Upper lobe of left lung (tissue), 6 donors: Measurements from ENCODE around the gene TRAK2. TPM values are rescaled to one million over a fixed set of nuclear protein-coding genes. Genes with fewer than 3 reads are reported as not detected.

ENCODE experiments used
- ATAC-seq, 2 donors: fragments of 200-7000 bp; cut with Tn5 transposase; one replicate each; pipeline ENCODE4 v1.9.1; 2022; ENCODE audit warnings: mild to moderate bottlenecking in 2 of 2, moderate library complexity in 2 of 2; ENCODE audit not compliant: low FRiP score in 2 of 2
- DNase-seq, 2 donors: peaks; one replicate each; pipeline ENCODE4 v3.0.0-alpha.2; 2019 to 2020
- H3K27ac ChIP-seq, 4 donors: fragments of 200-600 bp; sonication (generic); one replicate each; pipeline ENCODE4 v1.5.1; 2016 to 2019
- H3K27me3 ChIP-seq, 4 donors: fragments of 200-600 bp; sonication (generic); one replicate each; pipeline ENCODE4 v1.5.1; 2017 to 2019
- H3K36me3 ChIP-seq, 4 donors: fragments of 200-600 bp; sonication (generic); one replicate each; pipeline ENCODE4 v1.5.1; 2016 to 2019
- H3K4me1 ChIP-seq, 4 donors: fragments of 200-600 bp; sonication (generic); one replicate each; pipeline ENCODE4 v1.5.1; 2018 to 2019
- H3K4me3 ChIP-seq, 4 donors: fragments of 200-600 bp; sonication (generic); one replicate each; pipeline ENCODE4 v1.5.1; 2017 to 2019; ENCODE audit warnings: mild to moderate bottlenecking in 2 of 4, moderate library complexity in 1 of 4
- H3K9me3 ChIP-seq, 4 donors: fragments of 200-600 bp; sonication (generic); one replicate each; pipeline ENCODE4 v1.5.1; 2018 to 2019
- CTCF ChIP-seq, 6 experiments: fragments of 450-650 bp in 4 of 6; fragments of 200-600 bp in 2 of 6; sonication (generic) in 2 of 6; IDR thresholded peaks; one replicate each; pipeline ENCODE4 v1.5.1; 2016 to 2019; ENCODE audit warnings: antibody characterized with exemption in 6 of 6
- EP300 ChIP-seq, 4 donors: sonication (generic); formaldehyde crosslinking; IDR thresholded peaks; one replicate each; pipeline ENCODE4 v1.5.1; 2017; ENCODE audit warnings: antibody characterized with exemption in 4 of 4, control low read depth in 2 of 4
- POLR2A ChIP-seq, 4 donors: fragments of 450-650 bp; IDR thresholded peaks; one replicate each; pipeline ENCODE4 v1.5.1; 2016 to 2017; ENCODE audit warnings: antibody characterized with exemption in 4 of 4, mild to moderate bottlenecking in 2 of 4
- POLR2AphosphoS5 ChIP-seq, 2 donors: sonication (generic); formaldehyde crosslinking; IDR thresholded peaks; one replicate each; pipeline ENCODE4 v1.5.1; 2017; ENCODE audit warnings: antibody characterized with exemption in 2 of 2
- WGBS, 2 donors: methylation state at CpG; one replicate each; pipeline ENCODE4 v1.1.5; 2017 to 2018; 5-methylcytosine and 5-hydroxymethylcytosine counted together
- total RNA-seq, 6 donors: library from RNA; depleted of rRNA in 4 of 6; stranded (reverse); fragments of >200 nt in 4 of 6; gene quantifications; one replicate each; pipeline versions ENCODE4 v1.1.0 to v1.2.1, GENCODE V29; 2016 to 2021
- donor health status: DM: no; HTN: no; CAD: no; lungs with moderate emphysema.
- donor health status: DM: no; HTN: yes; CAD: no; lungs with severe emphysema.

Gene TRAK2
- total RNA-seq, 6 donors from 2014 or later, result 23.5 to 58.7 (median 47.0) TPM

GRCh38 chr2:201348758-201349157 lies 102.5 kb downstream of the TRAK2 start:
- WGBS, 2 donors, result 75 to 82% methylated on average over 1 of the region's 1 CpG
- Histone ChIP-seq H3K4me1 (peaks cover 0 to 4% (median 0%) of the 10 kb centered on the region in 4 donors), H3K9me3 (no peaks in the 10 kb centered on the region), H3K36me3 (peaks cover 0 to 24% (median 2%) of the 10 kb centered on the region in 4 donors), H3K27ac (no peak overlapping the region), H3K27me3 (no peaks in the 10 kb centered on the region), H3K4me3 (no peak overlapping the region)
- no peak for TF ChIP-seq CTCF (IDR thresholded peaks at IDR 0.05)
- TF ChIP-seq POLR2AphosphoS5 (IDR thresholded peaks at IDR 0.05), result no peak
- TF ChIP-seq EP300 (IDR thresholded peaks at IDR 0.05), result no peak
- ATAC-seq (no peak), DNase-seq (no peak)

- peak in 1 of 2 donors; percentile 24 for DNase-seq
- ATAC-seq, result no peak
- Histone ChIP-seq H3K27ac (no peak overlapping the region), H3K4me1 (no peaks in the 10 kb centered on the region), H3K4me3 (no peak overlapping the region), H3K9me3 (no peaks in the 10 kb centered on the region), H3K36me3 (peaks cover 0 to 31% (median 2%) of the 10 kb centered on the region in 4 donors), H3K27me3 (no peaks in the 10 kb centered on the region)
- 86 to 93% methylated on average over 4 of the region's 4 CpGs for WGBS, 2 donors
- no peak for TF ChIP-seq POLR2A (IDR thresholded peaks at IDR 0.05)
- no peak for TF ChIP-seq EP300 (IDR thresholded peaks at IDR 0.05)
- no peak for TF ChIP-seq CTCF (IDR thresholded peaks at IDR 0.05)
- no peak for TF ChIP-seq POLR2AphosphoS5 (IDR thresholded peaks at IDR 0.05)
These were observed 104.1 kb downstream of the TRAK2 start for GRCh38 chr2:201347138-201347537.

GRCh38 chr2:201345625-201346213 lies 105.5 kb downstream of the TRAK2 start:
- WGBS, 2 donors, result 92 to 94% methylated on average over 7 of the region's 7 CpGs
- H3K4me3 ChIP-seq, result no peak overlapping the region
- no peak for TF ChIP-seq POLR2AphosphoS5 (IDR thresholded peaks at IDR 0.05)
- H3K27ac ChIP-seq, result no peak overlapping the region
- H3K36me3 ChIP-seq, result peaks cover 0 to 27% (median 2%) of the 10 kb centered on the region in 4 donors
- ATAC-seq, result no peak
- no peaks in the 10 kb centered on the region for H3K4me1 ChIP-seq
- H3K27me3 ChIP-seq, result no peaks in the 10 kb centered on the region
- DNase-seq, result no peak
- no peaks in the 10 kb centered on the region for H3K9me3 ChIP-seq

- H3K4me1 ChIP-seq, result no peaks in the 10 kb centered on the region
- H3K27me3 ChIP-seq, result no peaks in the 10 kb centered on the region
- no peak overlapping the region for H3K4me3 ChIP-seq
- no peaks in the 10 kb centered on the region for H3K9me3 ChIP-seq
- ATAC-seq, result no peak
- TF ChIP-seq EP300 (IDR thresholded peaks at IDR 0.05) (no peak), POLR2AphosphoS5 (IDR thresholded peaks at IDR 0.05) (no peak), POLR2A (IDR thresholded peaks at IDR 0.05) (no peak), CTCF (IDR thresholded peaks at IDR 0.05) (no peak)
- 50 to 72% methylated on average over 1 of the region's 1 CpG for WGBS, 2 donors
- no peak for DNase-seq
- no peak overlapping the region for H3K27ac ChIP-seq
- H3K36me3 ChIP-seq, result peaks cover 0 to 26% (median under 1%) of the 10 kb centered on the region in 4 donors
These were observed 106.4 kb downstream of the TRAK2 start for GRCh38 chr2:201344663-201345366.

- no peak overlapping the region for H3K27ac ChIP-seq
- DNase-seq (no peak), ATAC-seq (no peak)
- H3K4me3 ChIP-seq, result no peak overlapping the region
- H3K27me3 ChIP-seq, result no peaks in the 10 kb centered on the region
- peaks cover 0 to 23% (median 0%) of the 10 kb centered on the region in 4 donors for H3K36me3 ChIP-seq
- H3K4me1 ChIP-seq, result no peaks in the 10 kb centered on the region
- WGBS, 2 donors, result 92 to 100% methylated on average over 2 of the region's 2 CpGs
- TF ChIP-seq POLR2AphosphoS5 (IDR thresholded peaks at IDR 0.05) (no peak), POLR2A (IDR thresholded peaks at IDR 0.05) (no peak), CTCF (IDR thresholded peaks at IDR 0.05) (no peak), EP300 (IDR thresholded peaks at IDR 0.05) (no peak)
- no peaks in the 10 kb centered on the region for H3K9me3 ChIP-seq
These were observed 107.7 kb downstream of the TRAK2 start for GRCh38 chr2:201343559-201343958.
